GM19452 (cell line): ENCODE measurements around the gene METTL25.
"Not testable (repeated sequence)": the region's sequence is repeated elsewhere in the genome, so short reads cannot be mapped to it uniquely, and the experiment has no call there.

Source experiments
- ATAC-seq: cut with Tn5 transposase; IDR thresholded peaks from one replicate; pipeline ENCODE4 v1.9.1; 2021; ENCODE audit not compliant: unreplicated experiment

METTL25 gene, protein sequence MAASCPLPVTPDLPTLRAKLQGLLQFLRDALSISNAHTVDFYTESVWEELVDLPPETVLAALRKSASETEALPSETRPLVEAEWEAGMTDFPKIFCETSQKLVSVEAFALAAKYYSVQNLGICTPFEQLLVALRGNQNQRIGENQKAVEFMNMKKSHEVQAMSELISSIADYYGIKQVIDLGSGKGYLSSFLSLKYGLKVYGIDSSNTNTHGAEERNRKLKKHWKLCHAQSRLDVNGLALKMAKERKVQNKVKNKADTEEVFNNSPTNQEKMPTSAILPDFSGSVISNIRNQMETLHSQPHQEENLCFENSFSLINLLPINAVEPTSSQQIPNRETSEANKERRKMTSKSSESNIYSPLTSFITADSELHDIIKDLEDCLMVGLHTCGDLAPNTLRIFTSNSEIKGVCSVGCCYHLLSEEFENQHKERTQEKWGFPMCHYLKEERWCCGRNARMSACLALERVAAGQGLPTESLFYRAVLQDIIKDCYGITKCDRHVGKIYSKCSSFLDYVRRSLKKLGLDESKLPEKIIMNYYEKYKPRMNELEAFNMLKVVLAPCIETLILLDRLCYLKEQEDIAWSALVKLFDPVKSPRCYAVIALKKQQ

DNA sequence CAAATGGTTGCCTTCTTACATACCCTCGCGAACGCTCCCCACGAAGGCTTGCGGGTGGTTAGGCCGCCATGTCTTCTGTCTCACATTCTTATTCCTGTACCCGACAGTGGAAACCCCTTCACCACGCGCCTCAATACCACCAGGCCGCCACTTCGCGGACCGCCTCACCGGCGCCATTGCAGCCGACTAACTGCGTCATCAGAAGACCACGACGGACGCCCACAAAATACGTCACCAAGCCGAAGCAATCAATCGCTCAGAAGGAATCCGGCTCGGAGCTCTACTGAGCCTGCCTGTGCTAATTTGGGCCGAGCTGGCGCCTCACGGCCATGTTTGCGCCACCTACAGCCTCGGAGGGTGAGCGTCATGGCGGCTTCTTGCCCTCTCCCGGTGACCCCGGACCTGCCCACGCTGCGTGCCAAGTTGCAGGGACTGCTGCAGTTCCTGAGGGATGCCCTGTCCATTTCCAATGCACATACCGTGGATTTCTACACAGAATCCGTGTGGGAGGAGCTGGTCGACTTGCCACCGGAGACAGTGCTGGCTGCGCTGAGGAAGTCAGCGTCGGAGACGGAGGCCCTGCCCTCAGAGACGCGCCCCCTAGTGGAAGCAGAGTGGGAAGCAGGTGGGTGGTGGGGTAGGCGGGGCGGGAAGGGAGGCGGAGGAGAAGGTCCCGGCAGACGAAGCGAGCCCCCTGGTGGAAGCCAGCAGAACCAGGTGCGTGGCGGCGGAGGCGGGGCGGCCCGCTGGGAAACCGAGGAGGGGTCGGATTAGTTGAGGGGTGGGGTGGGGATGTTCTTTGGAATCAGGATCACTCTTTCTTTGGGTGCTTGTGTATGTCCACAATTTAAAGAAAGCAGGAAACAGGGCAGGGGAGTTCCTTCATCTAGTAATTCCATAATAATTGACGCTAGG is at the start of gene METTL25, which contains the start of gene CCDC59:
TSS of gene METTL25 (plus strand) at position 330 of the 915 bp plus-strand sequence. CDS start at position 367, 37 bp downstream.
TSS of gene CCDC59 (minus strand) at position 188 of the 915 bp plus-strand sequence. CDS start at position 177, 11 bp downstream.
- ATAC-seq: peak; percentile 94

DNA sequence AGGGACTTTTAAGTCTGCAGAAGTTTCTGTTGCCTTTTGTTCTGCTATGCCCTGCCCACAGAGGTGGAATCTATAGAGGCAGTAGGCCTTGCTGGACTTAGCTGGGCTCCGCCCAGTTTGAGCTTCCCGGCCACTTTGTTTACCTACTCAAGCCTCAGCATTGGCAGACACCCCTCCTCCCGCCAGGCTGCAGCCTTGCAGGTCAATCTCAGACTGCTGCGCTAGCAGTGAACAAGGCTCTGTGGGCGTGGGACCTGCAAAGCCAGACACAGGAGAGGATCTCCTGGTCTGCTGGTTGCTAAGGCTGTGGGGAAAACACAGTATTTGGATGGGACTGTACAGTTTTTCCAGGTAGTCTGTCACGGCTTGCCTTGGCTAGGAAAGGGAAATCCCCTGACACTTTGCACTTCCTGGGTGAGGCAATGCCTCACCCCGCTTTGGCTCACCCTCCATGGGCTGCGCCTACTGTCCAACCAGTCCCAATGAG is 43.9 kb upstream of the METTL25 start:
- no peak for ATAC-seq

DNA sequence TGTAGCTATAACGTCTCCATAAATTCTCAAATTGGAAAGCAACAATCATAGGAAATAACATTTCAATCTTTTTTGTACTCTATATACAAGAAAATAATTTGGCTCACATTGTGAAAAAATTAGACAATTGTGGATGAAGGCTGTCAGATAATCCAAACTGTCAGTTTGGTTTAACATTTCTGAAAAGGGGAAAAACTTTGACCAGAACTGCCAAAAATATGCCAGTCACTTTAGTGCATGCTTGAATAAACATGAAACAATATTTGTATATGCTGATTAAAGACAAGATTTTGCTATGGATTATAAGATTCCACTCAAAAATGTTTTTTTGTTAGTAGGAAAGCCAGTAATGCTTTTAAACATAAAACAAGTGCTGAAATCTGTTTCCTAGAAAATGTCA is 39.1 kb upstream of the METTL25 start:
- ATAC-seq: no peak

DNA sequence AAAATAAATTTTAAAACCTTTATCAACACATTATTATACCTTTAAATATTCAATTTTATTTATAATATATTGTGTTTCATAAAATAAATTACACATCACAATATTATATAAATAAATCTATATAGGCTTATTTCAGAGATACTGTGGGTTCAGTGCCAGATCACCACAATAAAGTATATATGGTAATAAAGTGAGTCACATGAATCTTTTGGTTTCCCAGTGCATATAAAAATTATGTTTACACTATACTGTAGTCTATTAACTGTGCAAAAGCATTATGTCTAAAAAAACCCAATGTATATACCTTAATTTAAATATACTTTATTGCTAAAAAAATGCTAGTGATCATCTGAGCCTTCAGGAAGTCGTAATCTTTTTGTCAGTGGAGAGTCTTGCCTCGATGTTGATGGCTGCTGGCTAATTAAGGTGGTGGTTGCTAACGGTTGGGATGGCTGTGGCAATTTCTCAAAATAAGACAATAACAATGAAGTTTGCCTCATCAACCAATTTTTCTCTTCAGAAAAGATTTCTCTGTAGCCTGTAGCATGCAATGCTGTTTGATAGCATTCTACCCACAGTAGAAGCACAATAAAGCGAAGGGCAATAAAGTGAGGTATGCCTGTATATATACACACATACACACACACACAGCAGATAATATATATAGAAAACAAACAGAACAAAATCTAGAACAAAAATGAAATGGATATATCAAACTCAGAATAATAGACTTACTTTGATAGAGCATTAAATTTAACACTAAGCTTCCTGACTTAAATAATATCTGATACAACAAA is 32.6 kb upstream of the METTL25 start:
- no peak for ATAC-seq

DNA sequence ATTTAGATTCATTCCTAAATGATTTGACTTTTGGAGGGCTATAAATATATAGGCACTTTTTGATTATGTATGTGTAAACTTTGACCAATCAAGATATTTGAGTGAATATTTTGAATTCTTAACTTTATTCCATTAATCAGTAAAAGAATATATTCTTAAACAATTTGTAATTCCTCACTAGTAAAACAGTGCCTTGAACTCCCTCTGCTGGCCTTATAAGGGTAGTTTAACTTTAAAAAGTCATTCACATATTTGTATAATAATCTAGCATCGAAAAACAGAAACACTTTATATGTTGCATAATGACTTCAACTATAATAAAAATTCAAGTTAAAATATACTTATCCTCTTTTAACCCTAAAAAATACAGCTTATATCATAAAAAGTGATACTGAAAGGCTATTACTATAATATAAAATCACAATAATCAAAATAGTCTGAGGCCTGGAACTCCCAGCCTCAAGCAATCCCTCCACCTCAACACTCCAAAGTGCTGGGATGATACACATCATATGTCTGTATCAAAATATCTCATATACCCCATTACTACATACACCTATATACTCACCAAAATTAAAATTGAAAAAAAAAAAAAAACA is 31.3 kb upstream of the METTL25 start:
- no peak for ATAC-seq

DNA sequence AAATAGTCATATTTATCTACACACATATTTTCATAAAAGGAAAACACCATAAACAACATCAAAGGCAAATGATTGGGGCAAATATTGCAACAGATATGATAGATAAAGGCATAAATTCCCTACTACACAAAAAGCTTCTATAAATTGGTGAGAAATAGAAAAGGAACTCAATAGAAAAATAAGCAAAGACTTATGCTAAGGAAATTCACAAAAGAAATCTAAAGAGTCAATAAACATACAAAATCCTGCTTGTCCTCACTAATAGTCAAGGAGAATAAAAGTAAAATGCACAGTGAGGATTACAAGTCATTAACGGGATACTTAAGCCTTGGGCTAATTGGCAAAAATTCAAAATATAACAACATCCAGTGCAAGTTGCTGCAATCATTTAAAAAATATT is 30.5 kb upstream of the METTL25 start:
- no peak for ATAC-seq

DNA sequence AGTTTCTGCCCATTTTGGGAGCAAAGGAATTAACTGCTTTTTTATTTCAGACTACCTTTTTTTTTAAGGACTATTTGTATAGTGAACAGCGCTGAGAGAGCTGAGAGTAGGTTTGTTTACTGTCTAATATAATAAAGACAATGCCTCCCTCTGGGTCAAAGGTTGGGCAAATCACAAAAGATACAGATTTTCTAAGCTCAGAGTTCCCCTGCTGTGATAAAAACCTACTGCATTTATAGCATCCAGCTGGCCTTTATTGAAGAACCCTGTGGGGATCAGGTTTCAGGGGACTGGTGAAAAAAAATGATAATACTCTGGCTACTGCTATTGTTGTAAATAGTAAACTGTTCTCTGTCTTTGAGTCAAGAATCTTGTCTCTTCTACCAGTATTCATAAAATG is 28.8 kb upstream of the METTL25 start:
- ATAC-seq: no peak

DNA sequence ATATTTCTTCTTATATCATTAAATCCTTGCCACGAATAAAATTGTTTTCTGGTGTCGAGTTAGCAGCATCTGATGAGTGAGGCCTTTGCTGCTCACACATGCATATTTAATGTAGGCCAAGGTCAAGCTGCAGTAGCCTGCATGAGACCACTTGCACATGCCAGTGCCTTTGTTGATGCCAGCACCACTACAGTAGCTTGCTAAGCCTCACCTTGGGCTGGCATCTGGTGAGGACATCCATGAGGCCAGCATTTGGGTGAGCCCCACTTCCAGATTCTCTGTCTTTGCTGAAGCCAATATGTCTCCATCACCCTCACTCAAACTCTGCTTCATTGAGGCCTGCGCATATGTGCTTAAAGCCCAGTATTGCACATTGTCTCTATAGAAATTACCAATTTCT is 8.2 kb upstream of the METTL25 start:
- ATAC-seq: no peak

DNA sequence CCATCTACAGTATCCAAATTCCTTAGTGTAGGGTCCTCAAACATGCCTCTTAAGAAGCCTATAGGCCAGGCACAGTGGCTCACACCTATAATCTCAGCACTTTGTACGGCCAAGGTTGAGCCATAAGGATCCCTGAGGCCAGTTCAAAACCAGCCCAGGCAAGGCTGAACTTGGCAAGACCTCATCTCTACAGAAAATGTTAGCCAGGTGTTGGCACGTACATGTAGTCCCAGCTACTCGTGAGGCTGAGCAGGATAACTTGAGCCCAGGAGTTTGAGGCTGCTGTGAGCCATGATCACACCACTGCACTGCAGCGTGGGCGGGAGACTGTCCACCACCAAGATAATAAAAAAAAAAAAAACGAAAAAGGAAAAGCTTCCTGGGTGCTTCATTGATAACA is 6.9 kb upstream of the METTL25 start:
- no peak for ATAC-seq

DNA sequence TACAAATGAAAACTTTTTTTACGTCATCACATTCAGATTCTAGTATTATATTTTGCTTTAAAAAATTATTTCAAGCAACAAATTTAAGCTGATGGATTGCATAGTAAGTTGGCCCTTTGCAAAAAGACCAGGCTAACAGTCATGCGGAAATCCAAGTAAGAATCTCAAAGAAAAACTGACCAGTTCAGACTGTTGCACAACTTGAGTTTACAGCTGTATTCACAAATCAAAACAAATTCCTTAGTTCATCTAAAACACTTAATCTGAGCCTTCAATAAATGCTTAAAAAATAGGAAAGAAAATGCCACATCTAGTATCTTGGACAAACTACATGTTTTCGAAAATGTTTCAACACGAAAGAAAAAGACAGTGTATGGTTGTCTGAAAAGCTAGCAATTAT is 989 bp upstream of the METTL25 start:
- ATAC-seq: no peak

DNA sequence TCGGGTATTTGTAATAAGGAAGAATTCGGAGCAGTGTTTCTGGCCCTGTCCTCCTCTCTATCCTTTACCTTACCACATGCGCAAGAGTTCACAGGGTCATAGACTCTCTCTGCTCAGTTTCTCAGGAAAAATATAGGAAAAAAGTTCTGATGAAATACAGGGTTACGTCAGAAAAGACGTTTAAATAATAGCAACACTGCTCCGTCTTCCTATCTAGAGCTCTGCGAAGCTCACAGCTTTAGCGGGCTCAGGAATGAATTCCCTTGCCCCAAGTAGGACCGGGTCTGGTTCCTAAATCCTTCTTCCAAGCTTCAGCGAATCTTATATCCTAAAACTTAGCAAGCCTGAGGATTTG is 507 bp upstream of the METTL25 start:
- ATAC-seq: no peak

DNA sequence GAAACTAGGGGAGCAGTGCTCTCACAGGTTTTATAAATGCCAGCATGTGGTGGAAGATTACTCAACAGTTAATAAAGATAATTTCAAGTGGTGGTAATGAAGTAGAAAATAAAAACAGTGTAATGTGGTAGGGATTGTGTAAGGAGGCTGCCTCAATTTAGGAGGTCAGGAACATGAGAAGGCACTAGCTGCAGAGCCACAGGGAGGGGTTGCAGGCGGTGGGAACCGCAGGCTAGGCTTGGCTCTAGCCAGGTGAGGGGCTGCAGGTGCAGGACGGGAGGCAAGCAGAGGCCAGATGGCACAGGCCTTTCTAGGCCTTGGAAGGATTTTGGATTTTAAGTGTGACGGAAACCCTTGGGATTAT is 768 bp downstream of the METTL25 start:
- ATAC-seq: peak; percentile 10

DNA sequence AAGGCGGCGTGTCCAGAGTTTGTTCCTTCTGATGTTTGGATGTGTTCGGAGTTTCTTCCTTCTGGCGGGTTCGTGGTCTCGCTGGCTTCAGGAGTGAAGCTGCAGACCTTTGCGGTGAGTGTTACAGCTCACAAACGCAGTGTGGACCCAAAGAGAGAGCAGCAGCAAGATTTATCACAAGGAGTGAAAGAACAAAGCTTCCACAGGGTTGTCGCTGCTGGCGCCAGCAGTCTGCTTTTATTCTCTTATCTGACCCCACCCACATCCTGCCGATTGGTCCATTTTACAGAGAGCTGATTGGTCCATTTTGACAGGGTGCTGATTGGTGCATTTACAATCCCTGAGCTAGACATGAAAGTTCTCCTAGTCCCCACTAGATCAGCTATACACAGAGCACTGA is 2.5 kb downstream of the METTL25 start:
- ATAC-seq: not testable (repeated sequence)

DNA sequence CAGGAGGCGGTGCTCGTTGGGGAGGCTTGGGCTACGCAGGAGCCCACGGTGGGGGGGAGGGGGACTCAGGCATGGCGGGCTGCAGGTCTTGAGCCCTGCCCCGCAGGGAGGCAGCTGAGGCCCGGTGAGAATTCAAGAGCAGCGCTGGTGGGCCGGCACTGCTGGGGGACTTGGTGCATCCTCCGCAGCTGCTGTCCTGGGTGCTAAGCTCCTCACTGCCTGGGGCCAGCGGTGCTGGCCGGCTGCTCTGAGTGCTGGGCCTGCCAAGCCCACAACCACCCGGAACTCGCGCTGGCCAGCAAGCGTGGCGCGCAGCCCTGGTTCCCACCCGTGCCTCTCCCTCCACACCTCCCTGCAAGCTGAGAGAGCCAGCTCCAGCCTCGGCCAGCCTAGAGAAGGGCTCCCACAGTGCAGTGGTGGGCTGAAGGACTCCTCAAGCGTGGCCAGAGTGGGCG is 3.2 kb downstream of the METTL25 start:
- ATAC-seq: no peak

DNA sequence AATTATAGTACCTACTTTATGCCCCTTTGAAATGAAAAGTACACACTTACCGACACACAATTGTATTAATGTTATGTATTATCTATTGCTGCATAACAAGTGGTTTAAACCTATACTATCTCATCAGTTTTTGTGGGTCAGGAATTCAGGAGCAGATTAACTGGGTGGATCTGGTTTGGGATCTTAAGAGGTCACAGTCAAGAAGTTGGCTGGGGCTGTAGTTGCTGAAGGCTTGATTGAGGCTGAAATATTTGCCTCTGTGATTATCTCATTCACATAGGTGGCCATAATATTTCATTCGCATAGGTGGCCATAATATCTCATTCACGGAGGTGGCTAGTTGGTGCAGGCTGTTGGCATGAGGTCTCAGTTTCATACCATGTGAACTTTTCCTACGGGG is 5.7 kb downstream of the METTL25 start:
- ATAC-seq: no peak

DNA sequence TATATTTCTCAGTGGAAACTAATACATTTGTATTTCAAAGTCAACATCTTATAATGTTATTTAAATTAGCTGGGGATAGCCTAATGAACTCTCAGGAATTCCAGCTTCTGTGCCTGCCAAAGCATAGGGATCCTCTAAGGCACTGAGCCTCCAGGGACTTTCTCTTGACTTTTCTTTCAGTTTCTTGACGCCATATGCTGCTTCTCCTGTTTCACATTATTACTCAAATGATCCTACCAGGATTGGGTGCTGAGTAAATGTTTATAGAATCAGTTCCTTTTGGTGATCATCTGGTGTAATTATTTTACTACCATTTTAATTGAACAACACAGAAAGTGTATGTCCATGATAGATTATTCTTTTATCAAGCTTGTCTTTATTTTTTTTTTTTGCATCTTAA is 7.9 kb downstream of the METTL25 start:
- no peak for ATAC-seq

DNA sequence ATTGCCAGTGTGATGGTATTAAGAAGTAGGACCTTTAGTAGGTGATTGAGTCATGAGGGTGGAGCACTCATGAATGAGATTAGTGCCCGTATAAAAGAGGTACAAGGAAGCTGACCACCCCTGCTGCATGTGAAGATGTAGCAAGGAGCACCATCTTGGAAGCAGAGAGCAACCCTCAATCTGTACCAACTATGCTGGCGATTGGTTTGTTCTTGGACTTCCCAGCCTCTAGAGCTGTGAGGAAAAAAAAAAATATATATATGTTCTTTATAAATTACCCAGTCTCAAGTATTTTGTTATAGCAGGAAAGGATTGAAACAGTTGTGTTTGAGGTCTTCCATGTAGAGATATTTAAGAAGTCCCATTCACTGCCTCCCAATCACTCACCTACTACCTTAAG is 16.9 kb downstream of the METTL25 start:
- no peak for ATAC-seq

DNA sequence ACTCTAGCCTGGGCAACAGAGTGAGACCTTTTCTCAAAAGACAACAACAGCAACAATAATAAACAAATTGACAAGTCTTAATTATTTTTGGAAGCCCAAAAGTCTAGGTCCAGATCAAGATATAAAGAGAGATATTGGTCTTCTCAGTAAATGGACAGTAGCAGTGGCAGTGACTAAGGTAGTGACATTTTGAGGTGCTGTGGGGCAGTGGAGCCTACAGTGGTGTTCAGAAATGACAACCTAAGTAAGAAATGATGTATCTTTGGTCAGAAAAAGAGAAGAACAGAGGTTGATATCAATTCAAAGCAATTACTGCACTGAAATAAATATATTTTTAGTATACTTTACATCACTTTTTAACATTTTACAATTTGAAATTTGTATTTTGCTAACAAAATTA is 20.7 kb downstream of the METTL25 start:
- ATAC-seq: no peak

DNA sequence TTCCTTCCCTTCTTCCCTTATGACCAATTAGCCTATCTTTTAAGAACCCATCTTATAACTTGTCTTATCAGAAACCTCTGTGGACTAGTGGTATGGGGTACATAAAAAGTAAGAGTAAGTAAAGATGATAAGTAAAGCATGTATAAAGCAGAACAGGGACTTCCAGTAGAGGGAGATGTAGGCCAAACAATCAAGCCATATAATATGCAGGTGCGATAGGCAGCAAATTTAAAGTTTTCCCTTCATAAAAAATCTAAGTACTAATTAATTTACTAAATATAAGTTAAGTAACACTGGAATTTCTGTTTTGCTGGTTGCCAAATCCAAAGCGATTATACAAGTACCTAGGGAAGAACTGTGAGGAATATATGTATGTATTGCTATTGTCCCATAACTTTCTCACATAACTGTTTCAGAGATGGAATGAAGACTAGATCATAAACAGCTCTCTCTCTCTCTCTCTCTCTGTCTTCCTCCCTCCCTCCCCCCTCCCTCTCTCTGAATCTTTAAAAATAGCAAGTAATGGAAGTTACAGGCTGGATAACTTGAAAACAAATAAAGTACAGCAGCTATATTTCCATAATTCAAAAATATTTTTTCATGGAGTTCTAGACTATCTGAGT is 25.7 kb downstream of the METTL25 start:
- ATAC-seq: no peak

DNA sequence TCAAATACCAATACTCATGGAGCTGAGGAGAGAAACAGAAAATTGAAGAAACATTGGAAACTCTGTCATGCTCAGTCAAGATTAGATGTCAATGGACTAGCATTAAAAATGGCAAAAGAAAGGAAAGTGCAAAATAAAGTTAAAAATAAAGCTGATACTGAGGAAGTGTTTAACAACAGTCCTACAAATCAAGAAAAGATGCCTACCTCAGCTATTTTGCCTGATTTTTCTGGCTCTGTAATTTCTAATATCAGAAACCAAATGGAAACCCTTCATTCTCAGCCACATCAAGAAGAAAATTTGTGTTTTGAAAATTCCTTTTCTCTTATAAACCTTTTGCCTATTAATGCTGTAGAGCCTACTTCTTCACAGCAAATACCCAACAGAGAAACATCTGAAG is 40.5 kb downstream of the METTL25 start:
- ATAC-seq: no peak
